ENCODE results near the gene DIPK1A.

The DIPK1A gene

GRCh38 chr1:92953491-92953890 is 7.8 kb downstream of the DIPK1A start:
- no peak for DNase-seq (ENCODE audit: low read depth in 2 of 2)

DNA sequence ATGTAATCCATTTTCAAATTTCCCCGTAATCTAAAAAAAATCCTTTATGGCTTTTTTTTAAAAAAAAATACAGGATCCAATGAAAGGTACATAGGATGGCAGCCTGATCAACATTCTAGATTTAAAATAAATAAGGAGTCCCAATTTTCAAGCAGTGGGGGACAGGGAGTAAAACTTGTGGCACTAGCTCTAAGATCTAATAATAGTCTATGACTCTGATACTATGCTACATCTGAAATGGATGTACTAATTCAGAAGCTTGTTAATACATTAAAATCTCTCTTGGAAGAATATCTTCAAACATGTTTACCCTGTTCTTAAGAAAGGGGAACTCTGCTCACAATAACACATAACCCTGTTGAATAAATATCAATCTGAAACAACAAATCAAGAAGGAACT is 8.5 kb downstream of the DIPK1A start:
- no peak for DNase-seq (ENCODE audit: low read depth in 2 of 2)

- DNase-seq (ENCODE audit: low read depth in 2 of 2): no peak
Measured at GRCh38 chr1:92951141-92951582, 10.1 kb downstream of the DIPK1A start.

GRCh38 chr1:92949937-92950817 is 11.1 kb downstream of the DIPK1A start:
- DNase-seq (ENCODE audit: low read depth in 2 of 2): no peak

DNA sequence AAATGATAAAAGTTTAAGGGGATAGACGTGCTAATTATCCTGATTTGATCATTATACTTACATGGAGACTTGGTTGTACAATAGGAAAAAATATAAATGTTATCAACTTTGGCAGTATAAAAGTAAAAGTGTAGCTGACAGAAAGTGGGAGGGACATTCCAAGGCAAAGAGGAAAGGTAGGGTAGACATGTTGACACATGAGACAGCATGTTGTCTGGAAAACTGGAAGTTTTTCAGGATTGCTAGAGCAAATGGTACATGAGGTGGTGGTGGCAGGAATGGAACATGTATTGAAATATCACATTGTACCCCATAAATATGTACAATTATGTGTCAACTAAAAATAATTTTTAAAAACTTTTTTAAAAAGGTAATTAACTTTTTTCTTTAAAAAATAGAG is 13.2 kb downstream of the DIPK1A start:
- DNase-seq (ENCODE audit: low read depth in 2 of 2): no peak

GRCh38 chr1:92945748-92946270 is 15.5 kb downstream of the DIPK1A start:
- DNase-seq (ENCODE audit: low read depth in 2 of 2): no peak

GRCh38 chr1:92944901-92945747 is 16.1 kb downstream of the DIPK1A start:
- DNase-seq (ENCODE audit: low read depth in 2 of 2): no peak

GRCh38 chr1:92943502-92943847 is 17.8 kb downstream of the DIPK1A start:
- no peak for DNase-seq (ENCODE audit: low read depth in 2 of 2)

DNA sequence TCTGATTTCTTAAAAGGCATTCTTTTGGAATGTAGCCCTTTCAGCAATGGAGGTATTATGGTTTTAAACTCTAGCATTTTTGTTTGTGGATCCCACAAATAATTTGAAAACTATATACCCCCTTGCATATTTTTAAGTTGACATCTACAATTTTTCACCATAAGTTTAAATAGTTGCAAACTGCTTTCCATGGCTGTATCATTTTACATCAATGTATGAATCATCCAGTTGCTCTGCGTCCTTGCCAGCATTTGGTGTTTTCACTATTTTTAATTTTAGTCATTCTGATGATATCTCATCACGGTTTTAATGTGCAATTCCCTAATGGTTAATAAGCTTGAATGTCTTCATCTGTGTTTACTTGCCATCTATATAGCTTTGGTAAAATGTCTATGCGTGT is 20.7 kb downstream of the DIPK1A start:
- DNase-seq (ENCODE audit: low read depth in 2 of 2): no peak

DNA sequence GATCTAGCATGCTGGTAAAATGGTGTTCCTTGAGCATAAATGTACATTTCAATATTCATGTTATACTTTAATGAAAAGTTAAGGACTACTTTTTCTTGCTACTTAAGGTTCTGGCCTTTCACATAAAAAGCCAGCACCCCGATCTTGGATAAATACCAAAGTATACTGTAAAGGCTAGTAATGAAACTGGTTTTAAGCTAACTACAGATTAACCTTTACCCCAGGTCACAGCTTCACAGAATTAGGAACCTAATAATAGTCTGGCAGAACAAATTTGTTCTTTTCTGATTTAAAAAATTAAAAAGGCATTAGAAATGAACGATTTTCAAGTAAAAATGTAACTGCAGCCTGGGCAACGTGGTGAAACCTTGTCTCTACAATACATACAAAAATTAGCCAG is 23.5 kb downstream of the DIPK1A start:
- no peak for DNase-seq (ENCODE audit: low read depth in 2 of 2)

GRCh38 chr1:92936865-92937264 is 24.4 kb downstream of the DIPK1A start:
- no peak for DNase-seq (ENCODE audit: low read depth in 2 of 2)

DNA sequence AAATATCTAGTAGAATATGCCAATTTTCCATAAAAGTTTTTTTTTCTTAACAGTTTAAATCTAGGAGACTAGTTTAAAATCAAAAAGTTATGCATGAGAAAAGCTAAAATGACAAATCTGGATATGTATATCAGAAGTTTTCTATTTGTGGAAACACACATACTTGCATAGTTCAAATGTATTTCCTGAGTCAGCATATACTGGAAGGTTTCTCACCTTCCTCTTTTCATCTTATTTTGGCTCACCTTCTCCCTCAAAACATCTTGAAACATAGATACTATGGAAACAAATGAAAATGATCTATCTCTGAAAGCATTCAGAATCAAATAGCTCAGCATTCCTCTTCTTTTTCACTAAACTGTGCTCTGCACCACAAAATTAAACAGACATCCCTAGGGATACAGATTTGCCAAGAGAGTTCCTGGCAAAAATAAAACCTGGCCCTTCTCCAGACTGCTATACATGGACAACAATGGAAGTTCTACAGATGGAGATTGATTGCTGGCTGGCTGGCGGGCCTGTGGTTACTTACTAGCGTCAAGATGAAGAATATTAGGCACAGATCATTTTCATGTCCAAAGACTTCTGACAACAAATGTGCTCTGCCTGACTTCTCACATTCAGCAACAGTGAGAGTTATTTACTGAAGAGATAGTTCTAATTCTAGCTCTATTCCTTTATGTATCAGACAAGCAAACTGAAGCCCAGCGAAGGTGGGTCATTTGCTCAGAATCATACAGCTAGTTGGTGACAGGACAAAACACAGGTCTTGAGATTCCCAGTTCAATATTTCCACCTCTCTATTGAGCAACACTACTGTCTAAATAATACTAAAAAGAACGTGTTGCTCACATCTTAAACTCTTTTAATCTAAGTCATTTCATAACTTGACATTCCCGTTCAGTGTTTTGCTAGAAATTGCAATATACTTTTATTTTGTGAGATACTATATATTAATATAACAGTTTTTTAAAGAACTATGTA is 26.6 kb downstream of the DIPK1A start:
- DNase-seq (ENCODE audit: low read depth in 2 of 2): no peak

DNA sequence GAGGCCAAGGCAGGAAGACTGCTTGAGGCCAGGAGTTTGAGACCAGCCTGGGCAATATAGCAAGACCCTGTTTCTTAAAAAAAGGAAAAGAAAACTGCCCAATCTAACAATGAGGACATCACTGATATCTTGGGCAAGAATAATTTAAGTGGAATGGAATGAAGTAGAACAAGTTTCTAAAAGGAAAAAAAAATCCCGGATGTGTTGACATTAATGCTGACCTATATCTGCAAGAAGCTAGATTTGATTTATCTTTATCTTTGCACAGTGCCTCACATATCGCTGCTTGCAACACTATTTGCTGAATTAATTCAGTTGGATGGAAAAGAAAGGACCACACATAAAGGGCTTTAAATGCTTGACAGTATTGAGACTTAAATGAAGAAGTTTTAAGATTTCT is 27.8 kb downstream of the DIPK1A start:
- no peak for DNase-seq (ENCODE audit: low read depth in 2 of 2)

- DNase-seq (ENCODE audit: low read depth in 2 of 2): no peak
Measured at GRCh38 chr1:92931691-92932090, 29.6 kb downstream of the DIPK1A start.

DNA sequence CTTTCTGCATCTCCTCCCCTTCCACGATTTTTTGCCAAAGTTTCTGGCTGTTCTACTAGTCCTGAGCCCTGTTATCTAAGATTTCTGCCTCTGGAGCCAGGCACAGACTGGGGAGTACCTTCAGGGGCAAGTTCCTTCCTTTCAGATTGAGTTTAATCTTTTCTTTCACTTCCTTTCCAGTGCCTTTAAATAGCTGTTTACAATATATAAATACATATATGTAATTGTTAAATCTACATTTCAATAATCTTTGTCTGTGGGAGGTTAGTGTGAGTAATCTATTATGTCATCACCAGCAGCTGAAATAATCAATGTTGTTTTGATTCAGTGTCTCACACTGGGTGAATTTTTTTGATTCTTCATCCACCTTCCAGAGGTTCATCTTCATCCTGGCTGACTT is 31.8 kb downstream of the DIPK1A start:
- DNase-seq (ENCODE audit: low read depth in 2 of 2): no peak

DNA sequence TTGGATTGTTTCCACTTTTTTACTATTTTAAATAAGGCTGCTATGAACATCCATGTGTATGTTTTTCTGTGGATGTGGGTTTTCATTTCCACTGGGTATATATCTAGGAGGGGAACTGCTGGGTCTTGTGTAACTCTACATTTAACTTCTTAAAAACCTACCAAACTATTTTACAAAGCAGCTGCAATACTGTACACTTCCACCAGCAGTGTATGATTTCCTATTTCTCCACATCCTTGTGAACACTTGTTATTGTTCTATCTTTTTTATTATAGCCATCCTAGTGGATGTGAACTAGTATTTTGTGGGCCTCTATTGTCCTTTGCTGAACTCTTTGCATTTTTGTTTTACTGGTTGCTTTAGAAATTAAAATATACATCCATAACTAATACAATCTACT is 33.4 kb downstream of the DIPK1A start:
- no peak for DNase-seq (ENCODE audit: low read depth in 2 of 2)

DNA sequence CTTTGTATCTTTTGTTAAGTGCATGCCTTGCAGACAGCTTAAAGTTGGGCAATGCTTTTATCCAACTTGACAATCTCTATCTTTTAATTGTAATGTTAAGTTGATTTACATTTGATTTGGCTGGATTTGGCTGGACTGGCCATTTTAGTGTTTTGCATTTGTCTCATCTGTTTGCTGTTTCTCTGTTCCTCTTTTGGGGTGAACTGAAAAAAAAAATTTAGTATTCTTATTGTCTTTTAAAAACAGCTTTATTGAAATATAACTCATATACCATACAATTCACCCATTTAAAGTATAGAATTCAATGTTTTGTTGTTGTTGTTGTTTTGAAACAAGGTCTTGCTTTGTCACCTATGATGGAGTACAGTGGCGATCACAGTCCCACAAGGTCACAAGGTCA is 34.4 kb downstream of the DIPK1A start:
- no peak for DNase-seq (ENCODE audit: low read depth in 2 of 2)

- no peak for DNase-seq (ENCODE audit: low read depth in 2 of 2)
Measured at GRCh38 chr1:92924501-92924900, 36.8 kb downstream of the DIPK1A start.

DNA sequence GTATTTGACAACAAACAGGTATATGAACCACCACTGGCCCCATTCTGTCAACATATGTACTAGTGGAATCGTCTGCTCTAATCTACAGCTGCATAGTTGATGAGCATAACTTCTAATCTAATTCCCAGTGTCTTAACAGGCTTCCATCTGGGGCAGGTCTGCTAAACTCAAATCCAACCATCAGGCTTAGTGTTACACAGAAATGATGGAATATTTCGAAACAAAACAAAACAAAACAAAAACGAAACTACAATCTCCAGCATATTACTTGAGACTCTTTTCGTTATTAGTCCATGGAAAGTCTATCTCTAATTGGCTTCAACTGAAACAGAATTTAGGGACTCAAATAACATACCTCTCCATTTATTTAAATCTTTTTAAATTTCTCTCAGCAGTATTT is 37.6 kb downstream of the DIPK1A start:
- no peak for DNase-seq (ENCODE audit: low read depth in 2 of 2)

DNA sequence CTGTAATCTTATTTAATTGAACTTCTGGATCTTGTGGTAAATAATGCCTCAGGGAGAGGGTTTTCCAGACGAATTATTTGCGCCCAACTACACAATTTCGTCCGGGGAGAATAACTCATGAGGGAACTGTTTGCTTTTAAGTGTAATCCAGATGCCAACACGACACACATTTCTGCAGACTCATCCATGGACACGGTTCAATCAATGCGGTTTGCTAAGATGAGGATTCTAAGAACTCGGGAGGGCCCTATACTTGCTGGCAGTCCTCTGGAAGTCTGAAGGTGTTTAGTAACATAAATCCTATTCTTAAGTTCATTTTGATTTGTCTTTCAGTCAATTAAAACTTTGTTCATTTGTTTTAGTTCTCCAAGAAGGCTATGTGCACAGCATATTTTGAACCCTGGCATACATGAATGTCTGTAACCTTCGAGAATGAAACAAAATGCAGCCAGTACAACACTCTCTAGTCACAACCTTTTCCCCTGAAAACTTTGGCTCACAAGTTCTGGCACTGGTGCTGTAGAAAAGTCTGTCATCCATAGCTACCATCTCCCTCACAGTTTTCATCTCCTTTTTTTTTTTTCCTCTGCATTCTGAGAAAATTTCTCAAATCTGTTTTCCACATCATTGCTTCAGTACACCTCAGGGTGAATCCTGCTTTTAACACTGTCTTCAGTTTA is 38.8 kb downstream of the DIPK1A start:
- no peak for DNase-seq (ENCODE audit: low read depth in 2 of 2)

Data from stimulated activated CD8-positive, alpha-beta memory T cell treated with anti-CD3 and anti-CD28 coated beads, Interleukin-15, amount 100 ng/mL, for 4 hours (primary cell).